K562 (cell line): ENCODE results near the gene NCAM2. TPM values are rescaled to one million over a fixed set of nuclear protein-coding genes. Genes with fewer than 3 reads are reported as not detected.

Source experiments
- CTCF ChIP-seq, 3 experiments: IDR thresholded peaks in 2 of 3; conservative IDR thresholded peaks in 1 of 3; 2 replicates each; pipeline ENCODE4 v1.5.1; 2011 to 2012; ENCODE audit warnings: low read length in 3 of 3, mild to moderate bottlenecking in 3 of 3, control low read depth in 2 of 3, improper control_type of control experiment in 1 of 3, inconsistent platforms in 1 of 3, low read depth in 1 of 3, mixed read lengths in 1 of 3, moderate library complexity in 1 of 3; ENCODE audit not compliant: insufficient read depth in 2 of 3
- ELK1 ChIP-seq: sonication (generic); formaldehyde crosslinking; IDR thresholded peaks from 2 replicates; pipeline ENCODE4 v1.8.1; 2022; ENCODE audit warnings: missing genetic modification reagents
- MXD1 ChIP-seq: fragments of 250-450 bp; sonication (Bioruptor Pico); IDR thresholded peaks from 2 replicates; pipeline ENCODE4 v1.8.0; 2021; ENCODE audit warnings: borderline replicate concordance, mild to moderate bottlenecking, moderate library complexity; ENCODE audit not compliant: poor library complexity, severe bottlenecking
- NBN ChIP-seq: fragments of 450-650 bp; IDR thresholded peaks from 2 replicates; pipeline ENCODE4 v1.6.1; 2016; ENCODE audit warnings: low read depth, mild to moderate bottlenecking
- PHF21A ChIP-seq: fragments of 450-650 bp; IDR thresholded peaks from 2 replicates; pipeline ENCODE4 v1.6.1; 2017; ENCODE audit warnings: low read depth, borderline replicate concordance
- RAD21 ChIP-seq, 2 experiments: fragments of 250-450 bp in 1 of 2; fragments of 450-650 bp in 1 of 2; sonication (Bioruptor Pico) in 1 of 2; formaldehyde crosslinking in 1 of 2; IDR thresholded peaks in 1 of 2; conservative IDR thresholded peaks in 1 of 2; 2 replicates each; pipeline versions ENCODE4 v1.4.0 to v1.8.0; 2020 to 2022; ENCODE audit warnings: mild to moderate bottlenecking in 2 of 2, moderate library complexity in 1 of 2
- polyA plus RNA-seq, 8 experiments: library from polyadenylated mRNA; depleted of rRNA in 4 of 8; stranded (reverse) in 5 of 8; unstranded in 3 of 8; fragments of >200 nt; fragmentation: Nextera tagmentation in 2 of 8; fragmentation: Illumina TruSeq in 1 of 8; extraction: Ambion mirVana in 2 of 8; extraction: Trizol in 1 of 8; gene quantifications; 2 replicates each; pipeline versions ENCODE4 v1.2.1 to v1.2.3, GENCODE V29; 2011 to 2014; ENCODE audit warnings: inconsistent platforms in 1 of 8, missing spikeins in 1 of 8
- total RNA-seq, 7 experiments: library from RNA; depleted of rRNA in 6 of 7; stranded (reverse); fragments of >200 nt in 6 of 7; fragmentation: Illumina TruSeq in 2 of 7; extraction: Trizol in 2 of 7; gene quantifications; 2 replicates each; pipeline versions ENCODE4 v1.2.1 to v1.2.3, GENCODE V29; 2011 to 2021; ENCODE audit warnings: low replicate concordance in 1 of 7
- TF ChIP-seq, protein P1 (sequence below), 2 experiments: fragments of 450-650 bp in 1 of 2; sonication (generic) in 1 of 2; formaldehyde crosslinking in 1 of 2; IDR thresholded peaks; 2 replicates each; pipeline versions ENCODE4 v1.7.1 to v1.9.0; 2016 to 2022; ENCODE audit warnings: inconsistent platforms in 1 of 2, mild to moderate bottlenecking in 1 of 2, missing genetic modification reagents in 1 of 2
- TF ChIP-seq, protein P2 (sequence below): sonication (generic); formaldehyde crosslinking; IDR thresholded peaks from 2 replicates; pipeline ENCODE4 v1.8.0; 2022; ENCODE audit warnings: mild to moderate bottlenecking, missing genetic modification reagents

NCAM2 gene
- total and polyA plus RNA-seq, 9 of the 15 experiments (the other 6 are each of a cell fraction or from before 2014, with no cell fraction given), result 14.0 to 58.2 (median 27.8) TPM

GRCh38 chr21:21295303-21295702 lies 297.1 kb downstream of the NCAM2 start (continued):
- TF ChIP-seq, protein P1, sequence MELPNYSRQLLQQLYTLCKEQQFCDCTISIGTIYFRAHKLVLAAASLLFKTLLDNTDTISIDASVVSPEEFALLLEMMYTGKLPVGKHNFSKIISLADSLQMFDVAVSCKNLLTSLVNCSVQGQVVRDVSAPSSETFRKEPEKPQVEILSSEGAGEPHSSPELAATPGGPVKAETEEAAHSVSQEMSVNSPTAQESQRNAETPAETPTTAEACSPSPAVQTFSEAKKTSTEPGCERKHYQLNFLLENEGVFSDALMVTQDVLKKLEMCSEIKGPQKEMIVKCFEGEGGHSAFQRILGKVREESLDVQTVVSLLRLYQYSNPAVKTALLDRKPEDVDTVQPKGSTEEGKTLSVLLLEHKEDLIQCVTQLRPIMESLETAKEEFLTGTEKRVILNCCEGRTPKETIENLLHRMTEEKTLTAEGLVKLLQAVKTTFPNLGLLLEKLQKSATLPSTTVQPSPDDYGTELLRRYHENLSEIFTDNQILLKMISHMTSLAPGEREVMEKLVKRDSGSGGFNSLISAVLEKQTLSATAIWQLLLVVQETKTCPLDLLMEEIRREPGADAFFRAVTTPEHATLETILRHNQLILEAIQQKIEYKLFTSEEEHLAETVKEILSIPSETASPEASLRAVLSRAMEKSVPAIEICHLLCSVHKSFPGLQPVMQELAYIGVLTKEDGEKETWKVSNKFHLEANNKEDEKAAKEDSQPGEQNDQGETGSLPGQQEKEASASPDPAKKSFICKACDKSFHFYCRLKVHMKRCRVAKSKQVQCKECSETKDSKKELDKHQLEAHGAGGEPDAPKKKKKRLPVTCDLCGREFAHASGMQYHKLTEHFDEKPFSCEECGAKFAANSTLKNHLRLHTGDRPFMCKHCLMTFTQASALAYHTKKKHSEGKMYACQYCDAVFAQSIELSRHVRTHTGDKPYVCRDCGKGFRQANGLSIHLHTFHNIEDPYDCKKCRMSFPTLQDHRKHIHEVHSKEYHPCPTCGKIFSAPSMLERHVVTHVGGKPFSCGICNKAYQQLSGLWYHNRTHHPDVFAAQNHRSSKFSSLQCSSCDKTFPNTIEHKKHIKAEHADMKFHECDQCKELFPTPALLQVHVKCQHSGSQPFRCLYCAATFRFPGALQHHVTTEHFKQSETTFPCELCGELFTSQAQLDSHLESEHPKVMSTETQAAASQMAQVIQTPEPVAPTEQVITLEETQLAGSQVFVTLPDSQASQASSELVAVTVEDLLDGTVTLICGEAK (IDR thresholded peaks at IDR 0.05), result no peak
- TF ChIP-seq, protein P1 (CRISPR knock-in tag; IDR thresholded peaks at IDR 0.05), result no peak
- TF ChIP-seq MXD1 (CRISPR knock-in tag) (no peak), ELK1 (CRISPR knock-in tag) (no peak), CTCF (IDR thresholded peaks at IDR 0.05 in 2 of 3, conservative IDR thresholded peaks at IDR 0.05 in 1 of 3; ENCODE audit: insufficient read depth in 2 of 3, low read depth in 1 of 3, low read length in 3 of 3) (peak; percentile 9 to 25 (median 18); a peak in 3 of 6 replicates), PHF21A (no peak), NBN (no peak), RAD21 (CRISPR knock-in tag; conservative IDR thresholded peaks at IDR 0.05 in 1 of 2, IDR thresholded peaks at IDR 0.05 in 1 of 2) (peak in 1 of 2 experiments; percentile 16; a peak in 1 of 4 replicates)
- TF ChIP-seq, protein P2, sequence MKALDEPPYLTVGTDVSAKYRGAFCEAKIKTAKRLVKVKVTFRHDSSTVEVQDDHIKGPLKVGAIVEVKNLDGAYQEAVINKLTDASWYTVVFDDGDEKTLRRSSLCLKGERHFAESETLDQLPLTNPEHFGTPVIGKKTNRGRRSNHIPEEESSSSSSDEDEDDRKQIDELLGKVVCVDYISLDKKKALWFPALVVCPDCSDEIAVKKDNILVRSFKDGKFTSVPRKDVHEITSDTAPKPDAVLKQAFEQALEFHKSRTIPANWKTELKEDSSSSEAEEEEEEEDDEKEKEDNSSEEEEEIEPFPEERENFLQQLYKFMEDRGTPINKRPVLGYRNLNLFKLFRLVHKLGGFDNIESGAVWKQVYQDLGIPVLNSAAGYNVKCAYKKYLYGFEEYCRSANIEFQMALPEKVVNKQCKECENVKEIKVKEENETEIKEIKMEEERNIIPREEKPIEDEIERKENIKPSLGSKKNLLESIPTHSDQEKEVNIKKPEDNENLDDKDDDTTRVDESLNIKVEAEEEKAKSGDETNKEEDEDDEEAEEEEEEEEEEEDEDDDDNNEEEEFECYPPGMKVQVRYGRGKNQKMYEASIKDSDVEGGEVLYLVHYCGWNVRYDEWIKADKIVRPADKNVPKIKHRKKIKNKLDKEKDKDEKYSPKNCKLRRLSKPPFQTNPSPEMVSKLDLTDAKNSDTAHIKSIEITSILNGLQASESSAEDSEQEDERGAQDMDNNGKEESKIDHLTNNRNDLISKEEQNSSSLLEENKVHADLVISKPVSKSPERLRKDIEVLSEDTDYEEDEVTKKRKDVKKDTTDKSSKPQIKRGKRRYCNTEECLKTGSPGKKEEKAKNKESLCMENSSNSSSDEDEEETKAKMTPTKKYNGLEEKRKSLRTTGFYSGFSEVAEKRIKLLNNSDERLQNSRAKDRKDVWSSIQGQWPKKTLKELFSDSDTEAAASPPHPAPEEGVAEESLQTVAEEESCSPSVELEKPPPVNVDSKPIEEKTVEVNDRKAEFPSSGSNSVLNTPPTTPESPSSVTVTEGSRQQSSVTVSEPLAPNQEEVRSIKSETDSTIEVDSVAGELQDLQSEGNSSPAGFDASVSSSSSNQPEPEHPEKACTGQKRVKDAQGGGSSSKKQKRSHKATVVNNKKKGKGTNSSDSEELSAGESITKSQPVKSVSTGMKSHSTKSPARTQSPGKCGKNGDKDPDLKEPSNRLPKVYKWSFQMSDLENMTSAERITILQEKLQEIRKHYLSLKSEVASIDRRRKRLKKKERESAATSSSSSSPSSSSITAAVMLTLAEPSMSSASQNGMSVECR, result no peak
